Measurements from ENCODE around the gene LUC7L3.

The LUC7L3 gene

GRCh38 chr17:50767030-50767429 is 47.6 kb downstream of the LUC7L3 start:
- no peaks in the 10 kb centered on the region for H4K20me1 ChIP-seq (ENCODE audit: insufficient read depth, low read length)
- H3K9ac ChIP-seq (ENCODE audit: low read length): no peak overlapping the region
- H2AFZ ChIP-seq (ENCODE audit: low read length): no peak overlapping the region
- H3F3A ChIP-seq (ENCODE audit: insufficient read depth, low read length): peaks cover 11% of the 10 kb centered on the region; the same call in 1 of the 2 replicates
- peaks cover 26% of the 10 kb centered on the region for H3K4me1 ChIP-seq (ENCODE audit: low read length)
- TF ChIP-seq EZH2phosphoT487 (IDR thresholded peaks at IDR 0.05; ENCODE audit: low read length): no peak
- no peak for TF ChIP-seq EZH2 (optimal IDR thresholded peaks at IDR 0.05; ENCODE audit: low read depth, low read length)
- TF ChIP-seq CTCF (IDR thresholded peaks at IDR 0.05; ENCODE audit: low read length): no peak
- no peak overlapping the region for H3K27ac ChIP-seq (ENCODE audit: low read length)
- no peak overlapping the region for H3K4me3 ChIP-seq (ENCODE audit: low read length)
- no peaks in the 10 kb centered on the region for H3K9me2 ChIP-seq (replicated peaks; ENCODE audit: insufficient read depth, low read length)
- no peaks in the 10 kb centered on the region for H3K9me3 ChIP-seq (replicated peaks; ENCODE audit: insufficient read depth, low read length)
- no peak for DNase-seq
- H3K27me3 ChIP-seq (replicated peaks; ENCODE audit: insufficient read depth, low read length): no peaks in the 10 kb centered on the region; the same call in 1 of the 2 replicates
- no peaks in the 10 kb centered on the region for H3K79me2 ChIP-seq (ENCODE audit: low read length)
- no peak overlapping the region for H3K4me2 ChIP-seq (ENCODE audit: low read depth, low read length)
- no peaks in the 10 kb centered on the region for H3K36me3 ChIP-seq (replicated peaks; ENCODE audit: insufficient read depth, low read length)

- no peak for DNase-seq
- Histone ChIP-seq H2AFZ (ENCODE audit: low read length) (no peak within 1 kb of the TSS), H3K9ac (ENCODE audit: low read length) (no peak within 1 kb of the TSS), H3K9me3 (replicated peaks; ENCODE audit: insufficient read depth, low read length) (no peaks in the 10 kb centered on the region), H3K4me2 (ENCODE audit: low read depth, low read length) (no peak within 1 kb of the TSS), H3K27ac (ENCODE audit: low read length) (no peak within 1 kb of the TSS), H3K4me3 (ENCODE audit: low read length) (no peak within 1 kb of the TSS), H4K20me1 (ENCODE audit: insufficient read depth, low read length) (no peaks in the 10 kb centered on the region), H3K4me1 (ENCODE audit: low read length) (peaks cover 29% of the 10 kb centered on the region), H3K27me3 (replicated peaks; ENCODE audit: insufficient read depth, low read length) (no peaks in the 10 kb centered on the region; the same call in 1 of the 2 replicates), H3K9me2 (replicated peaks; ENCODE audit: insufficient read depth, low read length) (no peaks in the 10 kb centered on the region), H3K79me2 (ENCODE audit: low read length) (no peaks in the 10 kb centered on the region), H3K36me3 (replicated peaks; ENCODE audit: insufficient read depth, low read length) (no peaks in the 10 kb centered on the region), H3F3A (ENCODE audit: insufficient read depth, low read length) (peaks cover 15% of the 10 kb centered on the region; the same call in 1 of the 2 replicates)
- no peak for TF ChIP-seq EZH2 (optimal IDR thresholded peaks at IDR 0.05; ENCODE audit: low read depth, low read length)
- TF ChIP-seq EZH2phosphoT487 (IDR thresholded peaks at IDR 0.05; ENCODE audit: low read length): no peak
- no peak for TF ChIP-seq CTCF (IDR thresholded peaks at IDR 0.05; ENCODE audit: low read length)
Observed at GRCh38 chr17:50767446-50767845, 48.0 kb downstream of the LUC7L3 start, which contains the start of gene ANKRD40CL. ANKRD40CL (minus strand) TSS chr17:50767518; CDS start chr17:50766913, 605 bp downstream.

GRCh38 chr17:50768346-50768761 is 49.0 kb downstream of the LUC7L3 start:
- TF ChIP-seq EZH2 (optimal IDR thresholded peaks at IDR 0.05; ENCODE audit: low read depth, low read length) (no peak), EZH2phosphoT487 (IDR thresholded peaks at IDR 0.05; ENCODE audit: low read length) (no peak), CTCF (IDR thresholded peaks at IDR 0.05; ENCODE audit: low read length) (no peak)
- Histone ChIP-seq H3F3A (ENCODE audit: insufficient read depth, low read length) (peaks cover 19% of the 10 kb centered on the region), H4K20me1 (ENCODE audit: insufficient read depth, low read length) (no peaks in the 10 kb centered on the region), H3K9me3 (replicated peaks; ENCODE audit: insufficient read depth, low read length) (no peaks in the 10 kb centered on the region), H3K27me3 (replicated peaks; ENCODE audit: insufficient read depth, low read length) (no peaks in the 10 kb centered on the region), H2AFZ (ENCODE audit: low read length) (no peak overlapping the region), H3K9ac (ENCODE audit: low read length) (no peak overlapping the region), H3K79me2 (ENCODE audit: low read length) (no peaks in the 10 kb centered on the region), H3K27ac (ENCODE audit: low read length) (no peak overlapping the region), H3K4me3 (ENCODE audit: low read length) (no peak overlapping the region), H3K4me1 (ENCODE audit: low read length) (peaks cover 31% of the 10 kb centered on the region), H3K36me3 (replicated peaks; ENCODE audit: insufficient read depth, low read length) (no peaks in the 10 kb centered on the region), H3K4me2 (ENCODE audit: low read depth, low read length) (no peak overlapping the region), H3K9me2 (replicated peaks; ENCODE audit: insufficient read depth, low read length) (no peaks in the 10 kb centered on the region)
- DNase-seq: no peak

Measured in MM.1S (cell line).